Mesodermal cell (in vitro differentiated cells): ENCODE measurements around the gene LTO1.

ENCODE experiments used
- H3K27ac ChIP-seq: 2 replicates; pipeline ENCODE4 v1.7.0; 2013; ENCODE audit warnings: mild to moderate bottlenecking, low read depth, low read length, moderate library complexity; ENCODE audit not compliant: severe bottlenecking
- H3K36me3 ChIP-seq: 2 replicates; pipeline ENCODE4 v1.7.1; 2013; ENCODE audit warnings: mild to moderate bottlenecking, low read length, moderate library complexity; ENCODE audit not compliant: control insufficient read depth, insufficient read depth
- H3K4me1 ChIP-seq: one replicate; pipeline ENCODE4 v1.7.1; 2013; ENCODE audit warnings: mild to moderate bottlenecking, low read length; ENCODE audit not compliant: insufficient read depth, control insufficient read depth, poor library complexity, severe bottlenecking
- H3K4me3 ChIP-seq: 2 replicates; pipeline ENCODE4 v1.7.0; 2013; ENCODE audit warnings: low read length, control low read depth, mild to moderate bottlenecking; ENCODE audit not compliant: insufficient read depth, poor library complexity, severe bottlenecking; ENCODE audit errors: extremely low read depth
- H3K9me3 ChIP-seq: 2 replicates; pipeline ENCODE4 v1.7.1; 2013; ENCODE audit warnings: mild to moderate bottlenecking, low read length, moderate library complexity; ENCODE audit not compliant: control insufficient read depth
- WGBS, 2 experiments: methylation state at CpG; one replicate each; pipeline ENCODE4 v1.1.5; 2013; ENCODE audit warnings: missing lambda C conversion rate in 2 of 2; ENCODE audit not compliant: insufficient coverage in 2 of 2; 5-methylcytosine and 5-hydroxymethylcytosine counted together

LTO1 gene

GRCh38 chr11:69708736-69709401, 33.7 kb upstream of the LTO1 start:
- no peak overlapping the region for H3K4me3 ChIP-seq
- no peak overlapping the region for H3K27ac ChIP-seq
- WGBS, 2 experiments, result 68 to 70% methylated on average over 11 to 12 of the region's 15 CpGs
- H3K9me3 ChIP-seq, result no peaks in the 10 kb centered on the region
- H3K4me1 ChIP-seq, result peaks cover 9% of the 10 kb centered on the region
- H3K36me3 ChIP-seq, result no peaks in the 10 kb centered on the region

- H3K9me3 ChIP-seq, result no peaks in the 10 kb centered on the region
- no peak overlapping the region for H3K4me3 ChIP-seq
- no peaks in the 10 kb centered on the region for H3K36me3 ChIP-seq
- H3K4me1 ChIP-seq, result peaks cover 12% of the 10 kb centered on the region
- WGBS, 2 experiments, result 60 to 64% methylated on average over 3 to 4 of the region's 7 CpGs
- no peak overlapping the region for H3K27ac ChIP-seq
Observed at GRCh38 chr11:69707176-69707575, 32.0 kb upstream of the LTO1 start.

GRCh38 chr11:69705901-69706787, 31.0 kb upstream of the LTO1 start:
- Histone ChIP-seq H3K4me1 (peaks cover 14% of the 10 kb centered on the region), H3K27ac (no peak overlapping the region), H3K4me3 (no peak overlapping the region), H3K36me3 (no peaks in the 10 kb centered on the region), H3K9me3 (no peaks in the 10 kb centered on the region)
- WGBS, 2 experiments, result 80 to 82% methylated on average over 18 to 19 of the region's 20 CpGs

- 18 to 21% methylated on average over 11 to 14 of the region's 18 CpGs for WGBS, 2 experiments
Observed at GRCh38 chr11:69705351-69705811, 30.2 kb upstream of the LTO1 start.

GRCh38 chr11:69704508-69705253, 29.5 kb upstream of the LTO1 start:
- Histone ChIP-seq H3K4me1 (peaks cover 23% of the 10 kb centered on the region), H3K4me3 (peak overlapping the region; percentile 24)
- WGBS, 2 experiments, result 1 to 3% methylated on average over 40 to 46 of the region's 63 CpGs

More at GRCh38 chr11:69705351-69705811, 30.2 kb upstream of the LTO1 start:
- H3K4me3 ChIP-seq, result no peak overlapping the region
- H3K36me3 ChIP-seq, result no peaks in the 10 kb centered on the region
- peaks cover 20% of the 10 kb centered on the region for H3K4me1 ChIP-seq
- H3K9me3 ChIP-seq, result no peaks in the 10 kb centered on the region
- H3K27ac ChIP-seq, result no peak overlapping the region

GRCh38 chr11:69703768-69704507, 28.8 kb upstream of the LTO1 start, which contains the start of gene FGF19:
Gene FGF19 (minus strand): TSS chr11:69704022. CDS start chr11:69703876, 146 bp downstream.
- Histone ChIP-seq H3K4me3 (peak within 1 kb of the TSS; percentile 24), H3K4me1 (peaks cover 26% of the 10 kb centered on the region), H3K27ac (no peak within 1 kb of the TSS), H3K36me3 (no peaks in the 10 kb centered on the region), H3K9me3 (no peaks in the 10 kb centered on the region)
- 1 to 2% methylated on average over 33 to 54 of the region's 67 CpGs for WGBS, 2 experiments

More at GRCh38 chr11:69704508-69705253, 29.5 kb upstream of the LTO1 start:
- Histone ChIP-seq H3K36me3 (no peaks in the 10 kb centered on the region), H3K27ac (no peak overlapping the region), H3K9me3 (no peaks in the 10 kb centered on the region)

- Histone ChIP-seq H3K4me3 (peak overlapping the region; percentile 24), H3K9me3 (no peaks in the 10 kb centered on the region), H3K36me3 (no peaks in the 10 kb centered on the region), H3K4me1 (peaks cover 26% of the 10 kb centered on the region), H3K27ac (no peak overlapping the region)
- WGBS, 2 experiments, result 0 to 3% methylated on average over 13 to 31 of the region's 34 CpGs
Observed at GRCh38 chr11:69703453-69703767, 28.3 kb upstream of the LTO1 start.

- Histone ChIP-seq H3K4me1 (peaks cover 26% of the 10 kb centered on the region), H3K36me3 (no peaks in the 10 kb centered on the region)
- 3 to 4% methylated on average over 39 to 41 of the region's 45 CpGs for WGBS, 2 experiments
Observed at GRCh38 chr11:69702769-69703452, 27.8 kb upstream of the LTO1 start.

GRCh38 chr11:69702239-69702691, 27.1 kb upstream of the LTO1 start:
- H3K9me3 ChIP-seq, result no peaks in the 10 kb centered on the region
- peak overlapping the region; percentile 24 for H3K4me3 ChIP-seq
- H3K4me1 ChIP-seq, result peaks cover 26% of the 10 kb centered on the region
- WGBS, 2 experiments, result 4% methylated on average over 15 to 33 of the region's 35 CpGs
- no peak overlapping the region for H3K27ac ChIP-seq
- H3K36me3 ChIP-seq, result no peaks in the 10 kb centered on the region

More at GRCh38 chr11:69702769-69703452, 27.8 kb upstream of the LTO1 start:
- Histone ChIP-seq H3K9me3 (no peaks in the 10 kb centered on the region), H3K4me3 (peak overlapping the region; percentile 24), H3K27ac (no peak overlapping the region)
